IPS-11a (cell line): Measurements from ENCODE around the gene ZNRF3.
A peak's percentile ranks its signal among the peaks of the same experiment; 100 is the strongest.

Experiments
- H3K4me3 ChIP-seq: one replicate; pipeline ENCODE4 v1.5.1; 2013; ENCODE audit warnings: low read depth, low read length, control low read depth

Gene ZNRF3

DNA sequence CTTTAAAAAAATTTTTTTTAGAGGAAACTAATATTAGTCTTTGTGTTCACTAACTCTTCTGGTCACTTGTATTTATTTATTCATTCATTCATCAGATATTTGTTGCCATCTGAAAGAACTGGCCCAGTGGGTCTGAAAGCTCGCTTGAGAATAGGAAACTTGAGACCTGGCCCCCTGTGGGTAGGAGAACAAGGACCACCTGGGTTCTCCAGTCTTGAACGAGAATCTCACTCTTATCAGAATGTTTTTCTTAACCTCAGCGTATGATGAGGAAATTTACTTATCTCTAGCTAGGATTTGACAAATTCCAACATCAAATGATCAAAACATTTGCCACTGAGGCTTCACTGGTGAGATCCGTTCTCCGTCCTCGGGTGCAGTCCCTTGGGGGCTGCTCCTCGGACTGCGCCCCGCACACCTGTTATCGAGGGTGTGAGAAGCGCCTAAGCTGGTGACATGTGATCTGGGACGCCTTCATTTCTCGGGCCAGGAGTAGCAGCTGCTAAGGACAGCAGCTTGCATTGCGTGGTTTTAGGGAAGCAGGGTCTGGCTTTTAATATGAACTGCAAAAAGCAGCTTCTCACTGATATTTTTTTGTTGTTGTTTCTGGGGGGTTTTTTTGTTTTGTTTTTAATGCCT is 171.9 kb downstream of the ZNRF3 start:
- H3K4me3 ChIP-seq, result no peak overlapping the region

DNA sequence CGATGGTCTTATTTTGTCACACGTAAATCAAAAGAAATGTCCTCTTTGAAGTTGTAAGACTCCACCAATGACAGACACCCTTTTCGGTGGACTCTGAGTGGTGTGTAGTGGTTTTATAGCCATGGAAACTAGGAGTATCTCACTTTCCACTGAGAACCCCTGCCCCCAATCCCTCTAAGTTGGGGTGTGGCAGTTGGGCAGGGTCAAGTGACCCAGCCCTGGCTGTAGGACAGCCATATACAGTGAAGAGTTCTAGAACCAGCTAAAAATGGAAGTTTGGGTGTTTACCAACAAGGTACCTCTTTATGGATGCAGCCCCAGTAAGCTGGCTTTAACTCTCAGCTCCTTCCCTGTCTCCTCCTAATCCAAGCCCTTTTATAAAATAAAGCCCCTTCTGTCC is 173.1 kb downstream of the ZNRF3 start:
- no peak overlapping the region for H3K4me3 ChIP-seq

DNA sequence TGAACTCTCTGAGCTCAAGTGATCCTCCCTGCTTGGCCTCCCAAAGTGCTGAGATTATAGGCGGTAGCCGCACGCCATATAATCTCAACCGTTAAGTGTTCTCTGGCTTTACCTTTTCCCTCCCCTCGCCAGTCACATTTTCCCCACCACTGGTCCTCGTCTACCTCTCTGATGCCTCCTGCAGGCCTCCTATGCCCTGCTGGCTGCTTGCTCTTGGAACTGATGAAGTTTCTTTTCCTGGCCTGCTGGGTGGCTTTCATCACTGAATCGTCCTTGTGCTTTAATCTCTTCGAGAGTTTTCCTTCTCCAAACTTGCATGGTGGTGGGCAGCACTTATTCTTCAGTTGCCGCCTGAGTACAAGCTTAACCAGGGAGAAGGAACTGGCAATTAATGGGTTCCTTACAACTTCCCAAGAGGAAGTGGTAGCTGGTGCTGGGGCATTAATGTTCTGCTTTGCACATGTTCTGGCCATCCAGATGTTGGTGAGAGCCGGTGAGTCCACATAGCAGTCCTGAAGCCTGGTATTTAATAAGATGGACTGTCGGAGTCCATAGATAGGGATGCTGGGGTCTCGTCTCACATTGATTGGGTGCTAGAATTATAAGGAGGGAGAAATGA is 177.0 kb downstream of the ZNRF3 start:
- no peak overlapping the region for H3K4me3 ChIP-seq

DNA sequence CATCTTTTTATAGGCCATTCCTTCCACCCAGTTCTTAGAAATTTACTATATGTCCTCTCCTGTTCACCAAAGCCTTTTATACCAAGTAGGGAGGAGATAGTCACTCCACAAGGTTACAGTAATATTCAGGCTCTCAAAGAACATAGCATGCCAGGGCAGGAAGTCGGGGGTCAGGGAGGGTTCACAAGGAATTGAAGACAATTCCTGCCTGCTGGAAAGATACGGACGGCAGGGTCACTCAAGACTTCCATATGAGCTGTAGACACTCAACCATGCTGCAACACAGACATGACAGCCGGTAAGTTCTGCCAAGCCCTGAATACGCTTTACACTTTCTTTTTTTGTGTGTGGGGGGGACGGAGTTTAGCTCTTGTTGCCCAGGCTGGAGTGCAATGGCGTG is 177.6 kb downstream of the ZNRF3 start:
- H3K4me3 ChIP-seq, result no peak overlapping the region

DNA sequence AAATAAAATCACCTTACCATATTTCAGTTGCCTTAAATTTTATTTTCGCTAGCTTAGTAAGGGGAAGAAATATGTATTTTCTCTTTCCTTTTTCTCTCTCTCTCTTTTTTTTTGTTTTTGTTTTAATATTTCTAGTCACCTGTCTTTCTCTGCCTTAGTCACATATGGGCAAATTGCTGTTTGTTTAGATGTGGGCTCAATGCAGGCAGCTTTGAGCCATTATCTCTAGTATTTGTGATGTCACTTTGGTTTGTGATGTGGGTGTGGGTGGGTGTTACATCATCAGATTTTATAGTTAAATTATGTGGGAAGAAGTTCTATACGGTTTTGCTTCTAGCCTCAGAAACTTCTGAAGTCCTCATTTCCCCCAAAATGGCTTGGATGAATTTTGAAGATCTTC is 178.4 kb downstream of the ZNRF3 start, which contains the start of gene C22orf31:
Gene C22orf31 (minus strand): TSS at position 59 of the 400 bp plus-strand sequence. CDS start 39 bp downstream, at position 20.
- H3K4me3 ChIP-seq, result no peak within 1 kb of the TSS

DNA sequence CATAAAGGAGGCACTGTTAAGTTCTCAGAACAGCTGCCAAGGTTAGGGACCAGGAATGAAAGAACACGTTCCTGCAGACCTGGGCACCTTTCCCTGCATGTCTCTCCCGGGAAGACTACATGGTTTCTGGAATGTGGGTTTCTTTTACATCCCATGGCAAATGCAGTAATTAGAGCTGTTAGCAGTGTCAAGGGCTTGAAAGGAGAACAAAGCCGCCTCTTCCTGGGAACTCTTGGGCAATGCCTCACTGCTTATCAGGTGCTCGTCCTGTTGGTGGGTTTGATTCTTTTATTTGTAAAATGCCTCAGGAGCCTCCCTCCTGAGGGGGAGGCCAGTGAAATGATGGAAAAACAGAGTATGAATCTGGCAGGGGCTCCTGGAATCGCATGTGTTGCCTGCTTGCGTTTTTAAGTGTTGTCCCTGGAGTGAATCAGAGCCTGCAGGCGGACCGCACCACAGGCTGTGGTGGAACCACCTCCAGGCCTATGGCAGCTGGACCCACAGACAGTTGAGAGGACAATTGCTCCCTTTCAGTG is 179.0 kb downstream of the ZNRF3 start:
- H3K4me3 ChIP-seq, result no peak overlapping the region

DNA sequence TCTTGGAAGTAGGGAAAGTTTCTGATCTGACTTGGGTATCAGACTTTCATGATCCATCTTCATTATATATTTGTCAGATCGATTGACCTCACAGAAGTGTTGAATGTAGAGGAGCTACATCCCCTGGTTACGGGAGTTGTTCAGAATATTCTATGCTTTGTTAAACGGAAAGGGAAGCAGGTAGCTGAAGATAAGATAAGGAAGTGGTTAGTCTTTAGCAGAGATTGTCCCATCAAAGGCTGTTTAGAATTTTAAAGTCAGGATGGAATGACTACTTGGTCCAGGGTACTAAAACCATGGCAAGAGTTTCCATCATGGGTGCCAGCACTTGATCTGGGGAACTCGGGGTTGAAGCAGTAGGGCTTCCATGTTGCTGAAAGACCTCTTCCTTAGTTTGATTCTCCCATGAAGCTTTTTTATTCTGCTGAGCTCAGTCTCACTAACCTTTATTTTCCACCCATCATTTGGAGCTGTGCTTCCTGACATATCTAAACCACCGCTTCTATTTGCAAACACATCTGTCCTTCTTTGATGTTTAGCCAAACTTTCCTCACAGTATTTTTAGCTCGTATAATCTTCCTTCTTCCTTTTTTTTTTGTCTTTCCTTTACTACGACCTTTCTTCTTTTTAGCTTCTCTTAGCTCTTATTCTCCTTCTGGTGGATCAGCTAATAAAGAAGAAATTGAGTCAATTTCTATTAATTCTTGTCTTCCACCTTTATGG is 182.3 kb downstream of the ZNRF3 start:
- H3K4me3 ChIP-seq, result no peak overlapping the region

DNA sequence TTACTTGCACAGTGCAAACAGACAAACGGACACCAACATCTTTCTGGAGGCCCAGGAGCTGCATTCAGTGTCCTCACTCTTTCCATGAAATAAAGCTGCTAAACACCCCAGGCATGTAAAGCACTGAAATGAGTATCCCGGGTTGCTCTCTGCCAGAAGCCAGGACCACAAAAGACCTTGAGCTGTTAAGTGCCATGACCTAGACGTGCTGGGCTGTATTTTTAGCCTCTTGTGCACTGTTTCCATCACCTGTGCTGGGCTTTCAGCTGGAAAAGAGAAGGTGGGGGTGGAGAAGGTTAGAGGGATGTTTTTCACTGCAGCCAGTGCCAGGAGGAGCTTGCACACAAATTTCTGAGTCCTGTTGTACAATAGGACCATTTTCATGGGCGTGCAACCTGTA is 186.1 kb downstream of the ZNRF3 start:
- no peak overlapping the region for H3K4me3 ChIP-seq

DNA sequence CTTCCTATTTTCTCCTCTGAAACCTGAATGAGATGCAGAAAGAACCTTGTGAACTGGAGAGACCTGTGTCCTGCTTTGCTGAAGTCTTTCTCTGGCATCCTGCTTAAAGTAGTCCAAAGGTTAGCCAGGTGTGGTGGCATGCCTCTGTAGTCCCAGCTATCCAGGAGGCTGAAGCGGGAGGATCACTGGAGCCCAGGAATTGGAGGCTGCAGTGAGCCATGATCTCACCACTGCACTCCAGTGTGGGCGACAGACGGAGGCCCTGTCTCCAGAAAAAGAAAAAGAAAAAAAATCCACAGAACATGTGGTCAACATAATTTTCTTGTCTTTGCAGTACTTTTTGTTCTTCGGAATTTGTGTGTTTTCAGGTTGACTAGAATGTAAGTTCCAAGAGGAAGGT is 187.1 kb downstream of the ZNRF3 start:
- no peak overlapping the region for H3K4me3 ChIP-seq

DNA sequence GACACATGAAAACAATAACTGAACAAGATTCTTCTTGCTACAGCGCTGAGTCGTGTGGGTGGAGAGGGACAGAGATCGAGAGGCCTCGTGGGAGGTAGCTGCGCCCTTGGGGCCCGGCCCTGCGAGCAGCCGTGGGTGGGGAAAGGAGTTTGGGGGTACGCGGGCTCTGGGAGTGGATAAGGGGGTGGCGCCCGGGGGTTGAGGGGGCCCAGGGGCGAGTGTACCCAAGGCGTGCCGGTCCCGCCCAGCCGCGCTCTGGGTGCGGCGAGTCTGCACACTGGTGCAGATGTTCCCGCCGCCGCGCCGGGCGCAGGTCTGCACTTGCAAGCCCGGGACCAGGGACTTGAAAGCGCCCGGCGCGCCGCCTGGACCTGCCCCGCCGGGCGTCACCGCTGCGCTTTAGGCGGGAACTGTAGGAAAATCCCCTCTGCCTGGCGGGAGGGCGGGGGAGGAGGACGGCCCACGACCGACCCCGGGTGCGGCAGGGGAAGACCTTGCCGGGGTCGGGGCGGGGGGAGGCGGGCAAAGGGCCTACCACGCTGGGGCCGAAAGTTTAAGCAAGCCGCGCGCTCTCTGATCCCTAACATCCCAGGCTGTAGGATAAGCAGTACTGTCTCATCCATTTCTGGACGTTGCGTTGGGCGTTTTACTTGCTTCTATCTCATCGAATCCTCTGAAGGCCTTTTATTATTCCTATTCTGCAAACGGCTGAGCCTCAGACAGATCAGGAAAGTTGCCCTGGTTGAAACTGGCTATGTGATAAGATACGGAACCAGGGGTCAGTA is 188.1 kb downstream of the ZNRF3 start:
- peak overlapping the region; percentile 20 for H3K4me3 ChIP-seq

DNA sequence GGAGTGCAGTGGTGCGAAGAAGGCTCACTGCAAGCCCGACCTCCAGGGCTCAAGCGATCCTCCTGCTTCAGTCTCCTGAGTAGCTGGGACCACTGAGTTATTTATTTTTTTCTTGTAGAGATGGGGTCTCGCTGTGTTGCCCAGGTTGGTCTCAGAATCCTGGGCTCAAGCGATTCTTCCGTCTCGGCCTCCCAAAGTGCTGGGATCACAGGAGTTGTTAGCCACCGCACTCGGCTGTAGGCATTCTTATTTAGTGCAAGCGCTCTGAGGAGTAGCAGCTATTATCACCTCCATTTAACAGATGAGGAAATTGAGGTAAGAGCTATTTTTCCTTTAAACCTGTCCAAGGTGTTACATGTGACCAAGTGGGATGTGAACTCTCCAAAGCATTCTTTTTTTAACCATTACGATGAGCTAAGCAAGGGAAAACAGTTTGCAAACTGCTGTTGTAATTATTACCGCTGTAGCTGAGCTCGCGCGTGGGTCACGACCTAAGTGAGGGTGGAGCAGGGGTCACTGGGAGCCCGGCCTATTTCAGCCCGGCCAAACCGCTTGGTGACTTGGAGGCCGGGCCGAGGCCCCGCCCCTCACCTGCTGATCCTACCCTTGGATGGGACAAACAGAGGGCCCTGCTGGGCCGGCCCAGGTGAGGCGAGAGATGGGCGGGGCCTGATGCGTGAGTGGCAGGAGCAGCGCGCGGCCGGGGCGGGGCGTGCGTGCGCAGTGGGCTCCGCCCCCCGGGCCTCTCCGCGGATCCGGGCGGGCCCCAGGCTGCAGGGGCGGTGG is 189.0 kb downstream of the ZNRF3 start:
- no peak overlapping the region for H3K4me3 ChIP-seq

DNA sequence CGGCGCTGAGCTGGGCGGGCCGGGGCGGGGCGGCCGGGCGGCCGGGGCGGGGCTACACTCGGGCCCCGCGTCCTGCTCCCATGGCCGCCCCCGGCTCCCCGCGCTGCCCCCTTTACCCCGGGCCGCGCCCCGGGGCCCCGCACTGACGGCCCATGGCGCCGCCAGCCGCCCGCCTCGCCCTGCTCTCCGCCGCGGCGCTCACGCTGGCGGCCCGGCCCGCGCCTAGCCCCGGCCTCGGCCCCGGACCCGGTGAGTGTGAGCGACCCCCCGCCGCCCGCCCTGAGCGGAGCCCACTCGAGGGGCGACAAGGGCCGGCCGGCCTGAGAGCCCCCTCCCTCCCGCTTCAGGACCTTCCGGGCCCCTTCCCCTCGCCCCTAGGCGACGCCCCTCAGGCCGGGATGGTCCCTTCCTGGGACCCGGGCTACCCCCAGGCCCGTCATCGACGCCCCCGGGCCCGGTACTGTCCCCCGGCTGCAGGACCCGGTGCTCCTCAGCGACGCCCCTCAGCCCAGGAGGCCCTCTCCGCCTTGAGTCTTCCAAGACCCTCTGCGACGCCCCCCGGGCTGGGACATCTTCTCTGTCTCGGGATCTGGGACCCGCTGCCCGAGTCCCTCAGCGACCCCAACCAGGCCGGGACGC is 189.7 kb downstream of the ZNRF3 start, which contains the start of gene KREMEN1:
Gene KREMEN1 (plus strand): TSS at position 57 of the 639 bp plus-strand sequence. CDS start 96 bp downstream, at position 153.
- peak within 1 kb of the TSS; percentile 50 for H3K4me3 ChIP-seq

DNA sequence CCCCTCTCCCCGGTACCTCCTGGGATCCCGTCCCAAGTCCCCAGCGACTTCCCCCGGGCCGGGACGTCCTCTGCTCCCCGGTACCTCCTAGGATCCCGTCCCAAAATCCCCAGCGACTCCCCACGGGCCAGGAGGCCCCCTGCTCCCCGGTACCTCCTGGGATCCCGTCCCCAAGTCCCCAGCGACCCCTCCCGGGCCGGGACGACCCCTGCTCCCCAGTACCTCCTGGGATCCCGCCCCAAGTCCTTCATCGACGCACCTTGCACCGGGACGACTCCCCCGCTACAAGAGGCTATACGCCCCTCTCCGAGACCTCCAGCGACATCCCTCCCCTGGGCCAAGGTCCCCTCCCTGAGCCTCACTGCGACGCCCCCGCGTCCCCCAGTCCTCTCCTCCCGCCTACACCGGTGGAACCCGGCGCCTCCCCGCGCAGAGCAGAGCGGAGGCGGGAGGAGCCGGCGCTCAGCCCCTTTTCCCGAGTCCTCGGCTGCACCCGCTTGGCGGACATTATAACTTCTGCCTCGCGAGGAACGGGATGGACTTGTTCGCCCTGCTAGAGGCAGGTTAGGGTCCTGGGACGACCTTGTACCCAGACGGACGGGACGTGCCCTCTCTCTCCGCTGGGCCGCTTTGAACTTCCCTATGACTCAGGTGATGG is 190.4 kb downstream of the ZNRF3 start:
- H3K4me3 ChIP-seq, result peak overlapping the region; percentile 50

DNA sequence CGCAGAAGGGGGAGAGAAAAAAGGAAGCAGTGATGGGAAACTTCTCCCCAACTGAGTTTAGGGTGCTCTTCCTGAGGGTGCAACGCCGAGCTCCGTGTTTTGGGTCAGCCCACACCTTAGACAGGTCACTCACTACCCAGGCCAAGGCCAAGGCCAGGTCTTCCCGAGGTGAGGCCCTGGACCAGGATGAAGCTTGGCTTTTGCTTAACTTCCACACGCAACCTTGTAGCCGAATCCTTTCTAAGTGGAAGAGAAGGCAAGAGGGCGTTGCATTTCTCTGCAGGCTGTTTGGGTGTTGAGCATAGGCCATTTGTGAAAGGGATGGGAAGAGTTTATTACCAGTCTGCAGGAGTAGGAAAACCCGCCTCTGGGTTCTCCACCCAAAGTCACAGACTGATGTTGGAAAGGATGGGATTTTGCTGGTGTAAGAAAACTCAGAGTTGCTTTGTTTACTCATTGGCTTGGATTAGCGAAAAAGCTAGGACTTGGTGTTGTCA is 191.0 kb downstream of the ZNRF3 start:
- peak overlapping the region; percentile 50 for H3K4me3 ChIP-seq

DNA sequence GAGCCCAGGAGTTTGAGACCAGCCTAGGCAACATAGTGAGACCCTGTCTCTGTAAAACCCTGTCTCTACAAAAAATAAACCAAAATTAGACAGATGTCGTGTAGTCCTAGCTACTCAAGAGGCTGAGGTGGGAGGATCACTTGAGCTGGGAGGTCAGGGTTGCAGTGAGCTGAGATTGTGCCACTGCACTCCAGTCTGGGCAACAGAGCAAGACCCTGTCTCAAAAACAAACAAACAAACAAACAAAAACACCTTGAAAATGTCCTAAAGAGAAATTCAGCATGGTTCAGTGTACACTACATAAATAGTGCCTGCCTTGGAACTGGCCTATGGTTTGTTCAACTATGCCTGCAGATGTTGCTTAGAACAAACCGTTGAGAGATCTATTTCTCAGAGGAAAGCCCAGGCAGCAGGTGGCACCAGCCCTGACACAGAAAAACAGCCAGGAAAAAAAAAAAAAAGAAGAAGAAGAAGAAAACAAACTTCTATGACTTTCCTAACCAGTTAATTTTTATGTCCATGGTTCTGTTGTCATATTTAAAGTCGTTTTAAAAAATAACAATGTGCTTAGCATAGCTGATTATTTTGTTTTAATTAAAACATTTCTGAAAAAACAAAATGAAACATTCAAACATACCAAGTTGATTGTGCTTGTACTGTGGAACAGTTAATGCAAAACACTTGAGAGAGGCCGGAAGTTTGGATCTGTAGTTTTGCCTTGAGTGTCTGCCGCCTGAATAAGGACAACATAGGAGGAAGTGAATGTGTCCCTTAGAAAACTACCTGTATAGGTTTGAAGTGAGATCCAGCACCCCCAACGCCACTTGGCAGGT is 194.9 kb downstream of the ZNRF3 start:
- H3K4me3 ChIP-seq, result no peak overlapping the region

DNA sequence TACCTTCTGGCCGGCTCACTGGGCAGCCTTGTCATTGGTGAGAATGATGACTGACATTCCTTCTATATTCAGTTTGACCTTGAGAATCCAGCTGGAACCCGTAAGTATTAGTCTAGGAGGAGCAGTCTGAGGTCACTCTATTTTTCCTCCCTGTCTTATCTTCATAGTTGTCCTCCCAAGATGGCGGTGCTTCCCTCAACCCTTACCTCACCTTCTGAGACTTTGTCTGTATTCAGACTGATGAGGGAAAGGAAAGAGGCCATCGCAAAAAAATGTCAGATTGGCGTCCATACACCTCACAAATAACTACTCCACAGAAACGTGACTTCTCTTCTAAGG is 195.5 kb downstream of the ZNRF3 start:
- no peak overlapping the region for H3K4me3 ChIP-seq

DNA sequence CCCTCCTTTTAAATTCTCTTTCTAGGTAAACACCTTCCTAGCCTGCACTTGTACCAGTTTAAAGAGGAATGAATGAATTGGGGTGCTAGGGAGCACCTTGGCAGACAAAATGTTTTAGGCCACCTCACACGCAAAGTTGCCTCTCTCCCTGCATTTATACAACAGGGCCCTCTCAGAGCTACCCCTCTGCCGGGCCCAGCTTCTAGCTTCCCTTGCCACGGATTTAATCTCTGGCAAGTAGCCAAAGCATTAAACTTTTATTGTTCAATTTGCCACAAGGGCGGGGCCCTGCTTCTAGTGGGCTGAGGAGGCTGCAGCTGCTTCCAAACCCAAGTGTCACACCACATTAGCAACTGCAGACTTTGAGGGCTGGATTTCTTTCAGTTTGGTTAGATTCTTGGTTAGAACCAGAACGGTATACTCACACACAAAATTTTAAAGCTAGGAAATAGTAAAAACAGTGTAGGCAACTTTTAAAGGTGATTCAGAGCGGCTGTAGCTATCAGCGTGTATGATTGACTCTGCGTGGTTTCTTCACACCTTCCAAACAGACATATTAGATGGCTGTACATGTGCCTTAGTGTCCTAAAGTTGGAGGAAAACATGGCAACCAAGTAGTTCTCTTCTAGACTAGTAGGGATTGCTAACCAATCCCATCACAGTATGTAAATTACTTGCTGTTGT is 196.0 kb downstream of the ZNRF3 start:
- no peak overlapping the region for H3K4me3 ChIP-seq
